ENCODE measurements around the gene KRTAP10-4.
"Not testable (repeated sequence)": the region's sequence is repeated elsewhere in the genome, so short reads cannot be mapped to it uniquely, and the experiment has no call there.

The KRTAP10-4 gene

DNA sequence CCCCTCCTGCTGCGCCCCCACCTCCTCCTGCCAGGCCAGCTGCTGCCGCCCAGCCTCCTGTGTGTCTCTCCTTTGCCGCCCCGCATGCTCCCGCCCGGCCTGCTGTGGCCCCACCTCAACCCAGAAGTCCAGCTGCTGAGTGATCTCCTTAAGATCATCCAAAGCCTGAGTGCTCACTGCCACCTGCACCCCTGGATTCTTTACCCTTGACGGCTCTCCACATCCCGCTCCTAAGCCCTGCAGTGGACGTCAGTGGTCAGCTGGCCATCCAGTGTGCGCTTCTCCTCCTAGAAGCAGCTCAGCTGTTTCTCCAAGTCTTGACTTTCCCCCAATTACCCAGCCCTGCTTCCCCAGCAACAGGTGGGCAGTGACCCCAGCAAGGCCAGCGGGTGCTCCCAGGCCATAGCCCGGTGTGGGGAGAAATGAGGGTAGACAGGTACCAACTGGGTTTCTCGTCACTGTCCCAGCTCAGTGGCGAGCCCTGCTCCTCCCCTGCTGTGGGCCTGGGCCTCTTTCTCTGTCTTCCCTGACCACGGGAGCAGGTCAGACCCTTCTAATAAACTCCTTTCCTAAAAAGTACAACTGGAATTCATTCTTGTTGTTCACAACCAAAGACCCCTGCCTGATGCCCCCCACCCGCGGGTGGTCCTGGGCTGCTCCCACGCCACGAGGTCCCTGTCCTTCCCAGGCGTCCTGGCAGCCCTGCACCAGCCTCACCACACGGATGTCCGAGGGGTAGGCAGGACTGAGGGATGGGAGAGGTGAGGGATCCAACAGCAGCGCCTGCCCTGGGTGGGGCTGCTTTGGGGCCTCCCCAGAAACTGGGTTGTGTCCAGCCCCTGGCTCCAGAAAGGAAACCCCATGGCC is 28.3 kb downstream of the KRTAP10-4 start:
- FAIRE-seq, result no peak

- FAIRE-seq, result no peak
Measured at GRCh38 chr21:44602463-44602850, 28.9 kb downstream of the KRTAP10-4 start.

GRCh38 chr21:44603109-44603875 is 29.8 kb downstream of the KRTAP10-4 start:
- FAIRE-seq, result no peak

DNA sequence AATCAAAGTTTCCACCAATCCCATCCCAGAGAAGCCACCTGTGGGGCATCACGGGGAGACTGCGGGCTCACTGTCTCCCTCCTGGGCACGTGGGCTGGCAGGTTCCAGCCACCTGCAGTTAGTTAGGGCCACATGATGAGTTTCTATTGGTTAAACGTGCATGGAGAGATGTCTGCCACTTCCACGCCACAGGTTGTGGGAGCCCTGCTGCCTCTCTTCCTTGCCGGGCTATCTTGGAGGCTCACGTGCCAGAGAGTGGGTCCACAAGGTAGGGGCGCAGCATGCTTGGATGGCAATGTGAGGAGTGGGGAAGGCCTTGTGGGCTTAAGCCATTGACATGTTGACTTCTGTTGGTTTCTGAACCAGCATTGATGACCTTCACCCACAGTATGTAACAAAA is 30.4 kb downstream of the KRTAP10-4 start:
- no peak for FAIRE-seq

- no peak for FAIRE-seq
Measured at GRCh38 chr21:44606495-44606894, 33.0 kb downstream of the KRTAP10-4 start.

DNA sequence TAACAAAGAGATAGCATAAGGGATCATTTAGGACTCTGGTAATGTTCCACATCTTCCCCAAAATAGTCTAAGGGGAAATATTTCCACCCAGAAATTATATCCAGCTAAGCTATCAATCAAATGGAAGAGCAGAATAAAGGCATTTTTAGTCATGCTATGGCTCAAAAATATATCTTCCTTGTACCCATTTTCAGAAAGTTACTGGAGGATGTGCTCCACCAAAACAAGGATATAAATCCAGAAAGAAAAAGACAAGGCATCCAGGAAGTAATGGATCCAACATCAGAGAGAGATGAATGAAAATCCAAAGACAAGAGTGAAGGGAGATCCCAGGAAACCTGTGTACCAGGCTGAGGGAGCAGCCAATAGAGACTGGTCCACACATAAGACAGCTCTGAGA is 35.7 kb downstream of the KRTAP10-4 start:
- FAIRE-seq, result no peak

GRCh38 chr21:44610157-44610843 is 36.8 kb downstream of the KRTAP10-4 start:
- not testable (repeated sequence) for FAIRE-seq

GRCh38 chr21:44611551-44611950 is 38.0 kb downstream of the KRTAP10-4 start:
- FAIRE-seq, result no peak

- FAIRE-seq, result no peak
Measured at GRCh38 chr21:44612029-44612486, 38.5 kb downstream of the KRTAP10-4 start, which contains the start of gene KRTAP10-8. Gene KRTAP10-8, plus strand, starts transcription at chr21:44612079. Its CDS starts 22 bp downstream, at chr21:44612101.

GRCh38 chr21:44612669-44613229 is 39.2 kb downstream of the KRTAP10-4 start:
- FAIRE-seq, result no peak

GRCh38 chr21:44613386-44614155 is 40.0 kb downstream of the KRTAP10-4 start:
- no peak for FAIRE-seq

GRCh38 chr21:44614161-44614631 is 40.7 kb downstream of the KRTAP10-4 start:
- FAIRE-seq, result no peak

DNA sequence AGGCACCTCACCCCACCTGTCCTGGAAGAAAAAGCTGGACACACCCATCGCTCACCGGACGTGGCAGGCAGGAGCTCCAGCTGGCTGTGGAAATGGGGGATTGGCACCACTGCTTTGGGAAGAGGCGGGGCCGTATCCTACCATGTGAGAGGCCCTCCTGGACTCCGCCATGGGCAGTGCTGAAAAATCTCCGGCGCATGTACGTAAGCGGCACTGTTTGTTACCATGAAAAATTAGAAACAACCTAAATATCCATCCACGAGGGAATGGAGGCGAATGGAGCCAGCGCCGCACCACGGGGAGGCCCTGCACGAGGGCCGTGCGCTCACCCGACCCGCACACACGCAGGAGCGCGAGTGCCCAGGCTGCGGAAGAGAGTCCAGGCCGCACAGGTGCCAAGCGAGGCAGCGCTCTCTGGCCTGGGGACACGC is 41.4 kb downstream of the KRTAP10-4 start:
- FAIRE-seq, result no peak

- no peak for FAIRE-seq
Measured at GRCh38 chr21:44615466-44615865, 41.9 kb downstream of the KRTAP10-4 start.

DNA sequence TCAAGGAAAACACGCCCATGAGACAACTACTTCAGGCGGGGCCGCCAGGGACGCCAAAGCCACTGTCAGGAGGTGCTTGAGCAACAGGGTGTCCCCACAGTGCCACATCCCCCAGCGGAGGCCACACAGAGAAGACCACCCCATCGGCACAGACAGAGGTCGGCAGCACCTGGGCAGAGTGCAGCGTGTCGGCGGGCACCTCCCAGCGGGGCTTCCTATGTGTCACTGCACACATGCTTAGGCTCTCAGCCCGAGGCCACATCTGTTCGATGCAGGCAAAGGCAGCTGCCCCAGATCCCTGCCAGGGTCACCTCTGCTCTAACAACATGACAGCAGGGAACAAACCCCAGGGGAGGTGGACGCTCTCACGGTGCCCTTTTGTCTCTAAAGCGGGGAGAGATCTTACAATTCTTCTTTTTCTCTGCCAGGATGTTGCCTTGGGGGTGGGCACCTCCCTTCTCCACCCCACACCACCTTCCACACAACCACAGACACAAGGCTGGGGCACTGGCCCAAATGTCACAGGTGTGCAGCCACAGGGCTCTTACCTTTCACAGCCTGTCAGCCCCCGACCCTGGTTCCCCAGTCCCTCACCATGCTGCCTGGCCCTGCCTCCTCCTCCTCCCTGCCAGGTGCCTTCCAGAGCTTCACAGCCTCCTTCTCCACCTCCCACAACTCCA is 42.5 kb downstream of the KRTAP10-4 start:
- FAIRE-seq, result no peak

- no peak for FAIRE-seq
Measured at GRCh38 chr21:44616591-44616926, 43.0 kb downstream of the KRTAP10-4 start.

DNA sequence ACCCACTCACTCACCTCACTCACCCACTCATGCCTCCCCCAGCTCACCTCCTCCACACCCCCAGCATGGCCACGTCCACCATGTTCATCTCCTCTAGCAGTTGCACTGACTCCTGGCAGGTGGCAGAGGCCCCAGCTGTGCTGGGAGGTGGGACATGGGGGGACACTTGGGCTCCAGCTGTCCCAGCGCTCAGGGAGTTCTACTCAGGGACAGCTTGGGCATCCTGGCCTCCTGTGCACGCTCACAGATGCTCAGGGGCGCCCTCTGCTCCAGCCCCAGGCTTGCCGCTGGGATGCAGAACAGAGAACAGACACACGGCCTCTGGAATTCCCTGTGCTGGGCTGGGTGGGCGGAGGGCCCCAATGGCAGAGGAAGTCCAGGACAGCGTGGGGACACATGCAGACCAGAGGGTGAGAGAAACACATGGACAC is 43.6 kb downstream of the KRTAP10-4 start:
- FAIRE-seq, result no peak

GRCh38 chr21:44618504-44618903 is 45.0 kb downstream of the KRTAP10-4 start:
- no peak for FAIRE-seq

DNA sequence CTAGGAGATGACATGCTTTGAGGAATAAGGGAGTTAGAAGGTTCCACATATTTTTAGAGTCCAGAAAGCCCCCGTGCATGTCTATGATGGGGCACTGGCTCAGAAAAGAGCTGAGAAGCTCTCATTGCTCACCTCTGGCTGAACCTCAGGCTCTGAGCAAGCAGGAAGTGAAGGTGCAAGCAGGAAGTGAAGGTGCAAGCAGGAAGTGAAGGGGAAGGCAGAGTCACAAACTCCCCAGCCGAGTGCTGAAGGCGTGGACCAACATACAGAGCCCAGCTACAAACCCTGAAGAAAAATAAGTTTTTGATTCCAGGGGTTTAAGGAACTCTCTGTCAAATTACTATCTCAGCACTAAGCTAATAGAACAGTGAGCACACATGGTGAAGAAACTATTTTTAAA is 45.4 kb downstream of the KRTAP10-4 start:
- FAIRE-seq, result no peak

GRCh38 chr21:44619886-44620285 is 46.4 kb downstream of the KRTAP10-4 start:
- FAIRE-seq, result no peak

GRCh38 chr21:44623575-44623974 is 50.0 kb downstream of the KRTAP10-4 start:
- no peak for FAIRE-seq
